HG02571 (cell line): ENCODE results near the gene PARP12.
A peak's percentile ranks its signal among the peaks of the same experiment; 100 is the strongest.

ENCODE experiments used
- ATAC-seq: cut with Tn5 transposase; IDR thresholded peaks from one replicate; pipeline ENCODE4 v1.9.1; 2021; ENCODE audit warnings: mild to moderate bottlenecking, moderate library complexity; ENCODE audit not compliant: unreplicated experiment

PARP12 gene

GRCh38 chr7:140060243-140060630, 2.5 kb downstream of the PARP12 start:
- no peak for ATAC-seq

GRCh38 chr7:140059273-140060242, 3.2 kb downstream of the PARP12 start:
- ATAC-seq: no peak

GRCh38 chr7:140058517-140058916, 4.2 kb downstream of the PARP12 start:
- no peak for ATAC-seq

GRCh38 chr7:140057143-140057535, 5.6 kb downstream of the PARP12 start:
- no peak for ATAC-seq

- no peak for ATAC-seq
Measured at GRCh38 chr7:140056431-140057142, 6.2 kb downstream of the PARP12 start.

- no peak for ATAC-seq
Measured at GRCh38 chr7:140055833-140056232, 6.9 kb downstream of the PARP12 start.

GRCh38 chr7:140054751-140055150, 8.0 kb downstream of the PARP12 start:
- ATAC-seq: no peak

- peak; percentile 87 for ATAC-seq
Measured at GRCh38 chr7:140053812-140054539, 8.8 kb downstream of the PARP12 start.

GRCh38 chr7:140051820-140052219, 10.9 kb downstream of the PARP12 start:
- ATAC-seq: no peak

- no peak for ATAC-seq
Measured at GRCh38 chr7:140050100-140050499, 12.7 kb downstream of the PARP12 start.

GRCh38 chr7:140049339-140050024, 13.3 kb downstream of the PARP12 start:
- no peak for ATAC-seq

GRCh38 chr7:140048989-140049338, 13.8 kb downstream of the PARP12 start:
- no peak for ATAC-seq

- no peak for ATAC-seq
Measured at GRCh38 chr7:140048138-140048537, 14.6 kb downstream of the PARP12 start.

- ATAC-seq: no peak
Measured at GRCh38 chr7:140047197-140047596, 15.6 kb downstream of the PARP12 start.

- no peak for ATAC-seq
Measured at GRCh38 chr7:140045697-140046096, 17.1 kb downstream of the PARP12 start.

GRCh38 chr7:140044251-140044650, 18.5 kb downstream of the PARP12 start:
- ATAC-seq: no peak

- ATAC-seq: no peak
Measured at GRCh38 chr7:140042386-140042670, 20.4 kb downstream of the PARP12 start.

- no peak for ATAC-seq
Measured at GRCh38 chr7:140041659-140042385, 20.9 kb downstream of the PARP12 start.

- no peak for ATAC-seq
Measured at GRCh38 chr7:140039896-140040295, 22.9 kb downstream of the PARP12 start.

- no peak for ATAC-seq
Measured at GRCh38 chr7:140039066-140039465, 23.7 kb downstream of the PARP12 start.
